ENCODE results near the gene ZBP1.

The ZBP1 gene

DNA sequence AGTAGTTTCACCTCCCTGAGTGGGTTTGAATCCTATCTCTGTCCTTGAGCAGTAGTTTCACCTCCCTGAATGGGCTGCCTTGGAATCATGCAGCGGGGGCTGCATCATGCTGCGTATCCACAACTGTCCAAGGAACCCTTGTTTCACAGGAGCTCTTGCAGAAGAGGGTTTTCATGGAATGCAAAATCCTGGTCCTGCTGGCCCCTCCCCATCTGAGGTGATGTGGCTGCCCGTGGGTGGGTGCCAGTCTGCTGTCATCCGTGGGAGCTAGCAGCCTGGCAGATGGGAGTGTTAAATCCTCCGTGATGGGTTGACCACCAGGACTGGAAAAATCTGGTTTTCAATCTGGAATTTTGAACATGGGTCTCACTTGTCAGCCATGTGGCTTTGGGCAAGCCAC is 21.7 kb downstream of the ZBP1 start:
- DNase-seq (ENCODE audit: low read depth in 2 of 2): no peak

DNA sequence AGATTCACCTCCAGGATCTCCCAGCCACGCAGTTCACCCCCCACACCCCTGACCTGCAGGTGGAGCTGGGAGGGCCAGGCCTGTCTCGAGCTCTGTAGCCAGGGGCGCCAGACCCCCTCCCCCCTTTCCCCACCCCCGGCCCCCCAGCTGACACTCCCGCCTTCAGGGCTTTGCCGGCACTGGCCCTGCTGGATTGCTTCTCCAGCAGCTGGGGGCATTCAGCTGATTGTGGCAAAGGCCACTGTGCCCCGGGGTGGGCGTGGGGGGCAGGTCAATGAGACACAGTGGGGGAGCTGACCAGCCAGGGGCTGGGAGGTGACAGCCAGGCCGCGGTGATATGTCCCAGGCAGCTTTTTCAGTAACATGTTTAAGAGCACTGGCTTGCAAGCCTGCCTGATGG is 22.2 kb downstream of the ZBP1 start:
- no peak for DNase-seq (ENCODE audit: low read depth in 2 of 2)

DNA sequence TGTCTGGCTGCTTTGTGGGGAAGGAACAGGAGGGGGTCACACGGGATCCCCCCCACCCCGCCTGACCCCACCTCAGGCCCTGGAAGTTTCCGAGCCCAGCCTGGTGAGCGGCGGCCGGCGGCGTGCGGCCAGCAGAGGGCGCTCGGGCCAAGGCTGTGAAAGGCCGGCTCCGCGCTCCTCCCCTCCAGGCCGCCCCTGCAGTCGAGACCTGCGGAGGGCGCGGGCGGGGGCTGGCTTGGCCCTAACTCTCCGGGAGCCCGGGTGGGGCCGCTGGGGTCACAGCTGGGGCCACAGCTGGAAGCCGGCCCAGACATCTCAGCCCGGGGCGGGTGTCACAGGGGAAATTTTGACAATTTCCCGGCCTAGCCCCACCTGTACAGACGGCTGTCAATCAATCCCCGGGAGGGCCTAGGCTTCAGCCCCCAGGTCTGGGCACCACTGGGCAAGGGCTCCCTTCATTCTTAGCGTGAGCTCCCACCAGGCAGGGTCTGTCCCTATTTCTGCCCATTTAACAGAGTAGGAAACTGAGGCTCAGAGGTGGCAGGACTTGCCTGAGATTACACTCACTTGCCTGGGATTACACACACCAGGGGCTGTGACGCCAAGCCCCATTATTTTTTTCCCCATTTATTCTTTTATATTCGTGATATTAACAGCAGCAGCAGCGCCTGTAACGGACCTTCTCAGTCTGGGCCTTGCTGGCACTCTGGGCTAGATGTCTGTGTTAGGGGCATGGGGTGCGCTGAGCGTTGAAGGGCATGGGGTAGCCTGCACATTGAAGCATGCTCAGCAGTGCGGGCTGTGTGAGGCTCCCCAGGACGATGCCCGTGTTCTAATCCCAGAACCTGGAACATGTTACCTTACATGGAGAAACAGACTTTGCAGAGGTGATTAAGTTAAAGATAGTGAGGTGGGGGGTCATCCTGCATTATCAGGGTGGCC is 23.0 kb downstream of the ZBP1 start:
- DNase-seq (ENCODE audit: low read depth in 2 of 2): peak; percentile 45 to 61

DNA sequence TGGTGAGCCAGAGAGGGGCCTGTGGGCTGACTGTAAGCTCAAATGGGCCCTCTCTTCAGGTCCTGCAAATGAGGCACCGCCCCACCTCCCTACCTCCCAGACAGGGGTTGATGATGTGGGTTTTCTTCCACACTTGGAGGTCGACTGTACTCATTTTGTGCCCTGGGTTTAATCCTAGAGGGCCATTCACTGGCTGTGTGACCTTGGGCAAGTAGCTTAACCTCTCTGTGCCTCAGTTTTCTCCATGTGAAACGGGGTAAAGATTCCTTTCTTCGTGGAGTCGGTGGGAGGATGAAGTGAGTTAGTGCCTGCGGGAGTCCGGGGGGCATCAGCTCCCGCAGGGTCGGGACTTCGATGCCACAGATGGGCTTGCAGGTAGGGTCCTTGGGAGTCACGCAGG is 23.9 kb downstream of the ZBP1 start:
- no peak for DNase-seq (ENCODE audit: low read depth in 2 of 2)

DNA sequence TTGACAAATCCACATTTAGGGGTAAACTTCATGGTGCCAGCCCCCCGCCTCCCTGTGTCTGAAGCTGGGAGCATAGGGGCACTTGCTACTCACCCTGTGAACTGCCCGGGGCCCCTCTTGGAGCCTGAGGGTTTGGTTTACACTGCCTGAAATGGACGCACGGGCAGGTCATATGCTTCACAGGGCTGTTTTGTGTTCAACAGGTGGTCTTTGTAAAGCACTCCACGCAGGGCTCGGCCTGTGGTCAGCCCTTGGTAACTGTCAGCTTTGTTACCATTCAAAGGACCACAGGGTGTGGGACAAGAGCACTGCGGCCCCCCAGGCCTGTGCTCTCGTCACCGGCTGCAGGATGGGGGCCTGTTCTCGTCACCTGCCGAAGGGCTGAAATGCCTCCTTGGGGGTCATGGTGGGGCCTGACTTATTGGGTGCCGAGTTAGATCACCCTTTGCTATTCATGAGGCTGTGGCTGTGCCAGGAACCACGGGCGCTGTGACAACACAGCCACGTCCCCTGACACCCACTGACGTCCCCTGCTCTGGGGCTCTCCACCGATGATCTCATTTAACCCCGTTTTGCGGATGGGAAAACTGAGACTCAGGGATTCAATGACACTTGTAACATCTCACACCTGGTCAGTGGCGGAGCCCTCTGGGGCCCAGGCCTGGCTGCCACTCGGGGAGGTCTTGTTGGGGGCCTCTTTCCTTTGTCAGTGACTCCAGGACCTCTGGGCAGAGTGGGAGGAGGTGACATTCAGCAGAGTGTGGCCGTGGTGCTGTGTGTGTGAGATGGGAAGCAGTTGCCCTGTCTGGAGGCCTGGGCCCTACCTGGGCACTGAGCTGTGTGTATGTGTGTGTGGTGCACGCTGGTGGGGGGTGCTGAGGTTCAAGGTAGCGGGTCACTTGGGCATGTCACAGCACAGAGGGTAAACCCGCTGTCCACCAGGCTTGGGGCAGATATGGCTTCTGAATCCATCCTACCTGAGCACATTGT is 24.9 kb downstream of the ZBP1 start:
- DNase-seq (ENCODE audit: low read depth in 2 of 2): no peak

DNA sequence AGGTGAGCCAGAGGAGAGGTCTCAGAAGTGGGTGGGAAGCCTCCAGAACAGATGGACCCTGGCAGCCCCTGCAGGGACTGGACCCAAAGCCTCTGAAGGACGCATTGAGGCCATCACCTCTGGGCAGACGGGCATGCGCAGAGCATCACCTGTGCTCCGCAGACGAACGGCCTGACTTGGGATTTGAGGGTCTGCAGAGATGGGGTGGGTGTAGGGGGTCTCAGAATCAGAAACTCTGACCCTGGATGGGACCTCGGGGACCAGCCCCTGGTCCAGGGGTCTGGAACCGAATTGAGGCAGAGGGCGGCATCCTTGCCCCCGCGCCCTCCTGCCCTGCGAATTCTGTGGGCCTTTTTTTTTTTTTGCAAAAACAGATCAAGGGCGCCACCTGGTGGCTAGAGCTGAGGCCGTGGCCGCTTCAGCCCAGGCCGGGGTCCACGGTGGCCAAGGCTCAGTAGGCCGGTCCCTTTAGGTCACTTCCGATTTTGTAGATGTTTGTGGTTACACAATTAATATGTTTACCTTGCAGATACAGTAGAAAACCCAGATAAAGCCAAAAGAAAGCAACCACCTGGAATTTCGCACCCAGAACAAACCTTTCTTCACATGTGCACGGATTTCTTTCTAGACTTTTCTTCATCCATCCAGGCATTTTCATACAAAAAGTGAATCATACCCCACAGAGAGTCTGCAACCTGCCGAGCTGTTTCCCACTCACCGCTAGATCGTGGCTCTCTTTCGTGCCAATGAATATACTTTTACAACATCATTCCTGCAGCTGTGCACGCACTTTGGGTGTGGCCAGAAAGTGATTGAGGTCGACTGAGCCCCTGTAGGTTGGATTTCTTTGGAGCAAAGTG is 25.9 kb downstream of the ZBP1 start:
- peak in 1 of 2 donors; percentile 29 for DNase-seq (ENCODE audit: low read depth in 2 of 2)

DNA sequence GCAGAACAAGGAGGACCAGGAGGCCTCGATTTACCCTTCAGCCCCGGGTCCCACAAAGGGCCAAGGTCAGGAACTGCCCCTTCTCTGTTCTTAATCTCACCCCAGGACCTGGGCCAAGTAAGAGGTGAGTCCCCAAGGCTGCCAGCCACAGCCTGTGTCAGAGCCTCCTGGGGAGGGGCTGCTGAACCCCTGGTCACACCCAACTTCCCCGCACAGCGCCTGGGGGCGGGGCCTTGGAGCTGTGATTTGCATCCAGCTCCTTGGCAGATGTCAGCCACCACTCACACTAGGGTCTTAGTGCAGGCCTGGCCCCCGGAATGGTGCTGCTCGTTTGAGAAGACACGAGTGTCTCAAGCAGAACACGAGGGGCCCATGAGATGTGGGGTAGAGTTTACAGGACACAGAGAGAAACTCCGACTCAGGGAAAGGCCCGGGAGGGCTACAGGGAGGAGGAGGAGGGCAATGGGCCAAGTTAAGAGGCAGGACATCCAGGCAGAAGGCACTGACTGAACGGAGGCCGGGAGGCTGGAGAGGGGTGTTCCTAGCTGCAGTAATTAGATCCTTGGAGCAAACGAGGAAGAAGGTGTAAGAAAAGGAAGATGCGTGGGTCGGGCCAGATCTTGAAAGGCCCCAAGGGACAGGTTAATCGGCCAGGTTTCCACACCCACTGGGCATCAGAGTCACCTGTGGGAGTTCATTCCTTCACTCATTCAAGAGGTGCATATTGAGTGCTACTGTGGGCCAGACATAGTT is 26.9 kb downstream of the ZBP1 start:
- DNase-seq (ENCODE audit: low read depth in 2 of 2): no peak

DNA sequence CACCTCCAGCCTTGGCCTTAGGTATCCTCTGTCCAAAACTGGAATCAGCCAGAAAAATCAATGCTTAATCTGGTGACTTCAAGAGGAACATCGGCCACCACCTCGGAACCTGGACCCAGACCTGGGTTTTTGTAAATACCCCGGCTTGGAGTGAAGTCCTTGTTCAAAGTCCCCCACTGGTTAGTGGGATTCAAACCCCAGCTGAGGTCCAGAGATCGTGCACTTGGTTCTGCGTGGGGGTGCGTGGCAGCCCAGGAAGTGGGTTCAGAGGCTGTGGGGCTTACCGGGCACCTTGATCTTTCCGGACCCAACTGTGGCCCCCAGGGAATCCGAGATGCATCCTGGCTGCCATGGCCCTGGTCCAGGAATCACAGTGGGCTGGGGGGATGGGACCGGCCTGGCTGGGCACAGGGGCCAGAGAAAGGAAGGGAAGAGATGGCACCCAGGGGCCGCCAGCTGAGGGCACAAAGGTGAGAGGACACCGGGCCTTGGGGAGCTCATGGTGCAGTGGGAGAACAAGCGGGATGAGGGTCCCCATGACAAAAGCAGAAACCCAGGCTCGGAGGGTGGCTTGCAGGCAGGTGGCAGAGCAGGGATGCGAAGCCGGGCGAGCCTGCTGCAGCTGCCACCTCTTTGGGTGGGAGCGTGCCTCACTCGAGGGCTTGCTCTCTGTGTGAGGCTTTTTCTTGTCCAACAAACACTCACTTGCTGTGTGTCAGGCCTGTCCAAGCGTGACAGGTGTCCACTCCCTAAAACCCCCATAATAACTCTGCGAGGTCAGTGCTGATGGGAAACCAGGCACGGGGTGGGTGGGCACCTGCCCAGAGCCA is 27.7 kb downstream of the ZBP1 start:
- DNase-seq (ENCODE audit: low read depth in 2 of 2): no peak

DNA sequence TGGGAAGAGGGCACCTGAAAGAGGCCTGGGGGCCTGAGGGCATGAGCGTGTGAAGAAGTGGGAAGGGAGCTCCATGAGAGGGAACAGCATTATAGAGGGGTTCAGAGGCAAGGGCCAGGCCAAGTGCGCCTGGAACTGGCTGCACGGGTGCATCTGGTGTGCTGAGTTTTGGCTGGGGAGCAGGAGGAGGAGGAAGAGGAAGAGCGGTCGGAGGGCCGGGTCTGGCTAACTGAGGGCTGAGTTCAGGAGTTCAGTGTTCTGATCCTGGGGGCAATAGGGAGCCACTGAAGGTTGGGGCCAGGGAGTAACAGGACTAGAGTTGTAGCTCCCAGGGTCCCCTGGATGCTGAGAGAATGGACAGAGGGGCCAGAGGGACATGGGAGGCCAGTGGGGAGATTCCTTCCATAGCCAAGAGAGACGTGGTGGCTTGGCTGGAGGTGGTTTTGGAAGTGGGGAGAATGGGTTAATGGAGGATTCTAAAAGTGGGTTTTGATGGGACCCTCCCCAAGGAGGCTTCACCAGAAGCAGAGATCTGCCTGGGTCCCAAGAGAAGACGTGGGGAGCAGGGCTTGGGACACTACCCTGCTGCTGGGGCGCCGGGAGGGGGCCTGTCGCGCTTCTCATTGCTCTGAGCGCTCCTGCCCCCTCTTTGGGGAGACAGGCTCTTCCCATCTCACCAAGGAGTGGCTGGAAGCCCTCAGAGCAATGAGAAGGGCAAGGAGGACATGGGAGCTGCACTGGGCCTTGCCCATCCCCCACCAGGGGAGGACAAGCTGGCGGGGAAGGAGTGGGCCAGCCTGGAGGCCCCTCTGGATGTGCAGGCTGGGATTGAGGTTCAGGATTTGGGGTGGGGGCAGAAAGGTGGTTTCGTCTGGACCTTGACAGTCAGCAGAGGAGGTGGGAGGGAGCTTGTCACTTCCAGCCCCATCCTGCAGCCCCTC is 28.7 kb downstream of the ZBP1 start:
- no peak for DNase-seq (ENCODE audit: low read depth in 2 of 2)

DNA sequence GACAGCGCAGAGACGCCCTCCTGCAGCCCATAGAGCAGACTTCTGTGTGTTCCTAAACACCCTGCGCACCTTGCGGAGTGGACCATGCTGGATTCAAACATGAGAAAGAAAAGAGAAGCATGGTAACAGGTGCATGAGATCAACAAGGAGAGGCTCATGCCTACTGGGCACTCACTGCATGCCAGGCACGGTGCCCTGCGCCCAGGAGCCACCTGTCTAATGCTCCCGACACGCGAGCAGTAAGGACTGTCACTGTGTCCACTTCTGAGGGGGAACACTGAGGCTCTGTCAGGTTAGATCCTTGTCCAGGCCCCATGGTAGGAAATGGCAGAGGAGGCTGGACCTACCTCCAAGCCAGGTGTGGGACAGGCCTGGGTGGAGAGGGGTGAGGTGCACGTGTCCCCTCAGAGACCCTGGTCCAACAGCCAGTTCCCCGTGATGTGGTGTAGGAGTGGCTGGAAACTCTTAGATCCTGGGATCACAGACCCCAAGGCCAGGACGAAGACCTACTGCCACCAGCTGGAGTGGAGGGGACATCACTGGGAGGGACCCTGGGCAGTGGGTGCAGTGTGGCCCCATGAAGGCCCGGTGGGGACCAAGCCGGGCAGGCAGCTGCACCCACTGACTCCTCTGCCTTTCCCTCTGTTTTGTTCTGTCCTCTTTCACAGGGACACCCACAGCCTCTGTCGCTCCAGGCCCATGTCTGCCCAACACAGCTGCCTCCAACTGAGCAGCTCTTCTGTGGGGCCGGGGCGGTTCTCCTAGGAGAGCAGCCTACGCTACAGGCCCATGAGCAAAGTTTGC is 29.5 kb downstream of the ZBP1 start:
- DNase-seq (ENCODE audit: low read depth in 2 of 2): no peak

DNA sequence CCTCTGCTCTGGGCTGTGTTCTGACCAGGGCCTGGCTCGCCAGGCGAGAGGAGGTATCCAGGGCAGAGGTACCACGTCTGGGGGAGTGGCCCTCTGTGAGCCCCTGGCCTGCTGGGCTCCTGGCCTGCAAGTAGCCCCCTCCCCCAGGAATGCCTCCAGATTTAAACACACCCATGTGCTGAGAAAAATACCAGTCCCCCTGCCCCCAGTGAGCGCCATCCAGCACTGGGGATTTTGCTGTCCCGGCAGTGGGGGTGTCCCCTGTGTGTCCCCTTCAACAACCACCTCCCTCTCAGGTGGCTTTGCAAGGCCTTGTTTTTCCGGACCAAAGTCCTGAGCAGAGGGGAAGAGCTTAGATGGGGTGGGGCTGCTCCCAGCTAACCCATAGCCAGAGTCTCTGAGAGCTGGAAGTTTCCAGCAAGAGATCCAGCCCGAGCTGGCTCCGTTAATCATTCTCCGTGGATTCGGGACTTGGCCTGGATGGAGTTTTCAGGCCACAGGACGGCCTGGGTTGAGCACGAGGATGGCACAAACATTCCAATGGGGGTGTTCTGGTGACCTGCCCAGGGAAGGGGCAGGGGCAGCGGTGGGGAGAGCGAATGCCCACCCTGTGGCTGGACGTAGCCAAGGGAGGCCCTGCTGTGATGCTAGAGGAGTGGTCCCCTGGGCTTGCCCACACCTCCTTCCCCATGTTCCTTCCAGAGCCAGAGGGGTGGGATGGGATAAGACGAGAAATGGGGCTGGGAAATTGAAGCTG is 30.3 kb downstream of the ZBP1 start:
- no peak for DNase-seq (ENCODE audit: low read depth in 2 of 2)

DNA sequence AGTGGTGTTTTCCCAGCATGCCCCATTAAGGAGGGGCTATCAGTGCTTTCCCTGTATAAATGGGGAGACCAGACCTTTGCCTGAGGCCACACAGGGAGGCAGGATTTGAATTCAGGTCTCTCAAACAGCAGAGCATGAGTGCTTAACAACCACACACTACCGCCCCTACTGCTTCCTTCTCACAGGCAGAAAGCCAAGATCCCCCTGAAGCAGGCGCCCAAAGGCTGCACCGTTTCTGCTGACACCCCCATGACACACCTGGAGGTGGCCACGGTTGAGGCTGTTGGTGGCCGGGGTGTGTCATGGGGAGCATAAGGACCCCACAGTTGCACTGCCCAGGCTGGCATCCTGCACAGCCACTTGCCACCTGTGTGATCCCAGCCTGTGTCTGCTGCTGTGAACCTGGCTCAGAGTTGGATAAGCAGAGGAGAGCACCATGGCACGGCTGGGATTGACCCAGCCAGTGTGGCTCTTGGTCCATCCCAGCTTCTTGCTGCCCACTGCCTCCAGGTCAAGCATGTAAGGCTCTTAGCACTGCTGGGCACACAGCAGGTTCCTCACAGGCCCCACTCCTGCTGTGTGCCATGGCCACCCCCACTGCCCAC is 31.0 kb downstream of the ZBP1 start:
- DNase-seq (ENCODE audit: low read depth in 2 of 2): no peak

DNA sequence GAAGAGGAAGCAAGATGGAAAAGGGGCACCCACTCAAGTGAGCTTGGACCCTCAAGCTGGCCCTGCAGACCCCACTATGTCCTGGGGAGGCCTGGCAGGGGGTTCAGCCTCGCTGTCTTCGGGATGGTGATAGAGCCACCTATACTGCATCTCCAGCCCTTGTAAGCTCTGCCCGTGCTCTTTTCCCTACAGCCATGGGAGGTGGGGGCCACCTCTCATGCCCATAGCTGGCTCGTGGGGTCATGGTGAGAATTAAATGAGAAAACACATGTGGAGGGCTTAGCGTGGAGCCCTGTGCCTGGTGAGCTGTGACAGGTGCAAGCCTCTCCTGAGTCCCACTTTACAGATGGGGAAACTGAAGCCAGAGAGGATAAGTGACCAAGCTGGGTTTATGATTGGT is 31.6 kb downstream of the ZBP1 start:
- no peak for DNase-seq (ENCODE audit: low read depth in 2 of 2)

DNA sequence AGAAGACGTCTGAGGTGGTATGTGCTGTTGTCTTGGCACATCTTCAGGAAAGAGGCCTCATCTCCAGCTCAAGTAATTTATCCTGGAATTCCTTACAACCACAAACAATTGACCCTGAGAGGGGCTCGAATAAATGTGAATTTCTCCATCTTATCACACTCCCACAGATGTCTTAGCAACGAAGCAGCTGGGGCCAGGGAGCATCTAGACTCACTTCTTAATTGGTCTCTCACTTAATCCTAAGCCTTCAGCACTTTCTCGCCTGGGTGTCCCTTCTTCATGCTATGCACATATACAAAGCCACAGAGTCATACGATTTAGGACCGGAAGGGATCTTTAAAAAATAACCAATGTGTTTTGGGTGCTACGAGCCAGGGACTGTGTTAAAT is 32.2 kb downstream of the ZBP1 start:
- DNase-seq (ENCODE audit: low read depth in 2 of 2): no peak

DNA sequence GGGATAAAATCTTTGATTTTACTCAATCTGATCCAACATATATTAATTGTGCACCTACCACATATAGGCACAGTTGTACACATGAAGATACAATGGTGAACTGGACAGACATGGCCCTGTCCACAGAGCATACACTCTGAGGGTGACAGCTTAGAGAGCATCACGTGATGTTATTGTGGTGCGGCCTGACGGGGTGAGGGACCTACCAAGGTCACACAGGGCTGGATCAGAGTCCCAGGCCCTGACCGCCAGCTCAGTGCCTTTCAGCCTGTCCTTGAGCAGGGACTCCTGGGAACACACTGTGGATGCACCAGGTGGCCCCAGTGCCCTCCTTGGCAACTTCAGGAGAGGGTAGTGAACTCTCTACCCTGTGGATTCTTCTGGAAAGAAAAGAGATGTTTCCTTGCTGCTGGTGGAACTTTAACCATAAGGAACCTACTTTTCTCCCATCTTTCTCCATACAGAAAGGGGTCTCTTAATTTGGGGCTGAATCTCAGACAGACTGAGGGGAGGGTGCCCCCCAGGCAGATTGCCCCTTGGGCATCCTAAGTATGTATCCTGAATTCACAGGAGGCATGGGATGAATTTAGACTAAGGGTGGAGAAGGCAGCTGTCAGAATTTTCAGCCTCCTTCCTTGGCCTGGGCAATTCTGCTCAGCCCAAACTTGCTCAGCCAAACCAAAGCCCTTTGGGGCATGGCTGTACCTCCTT is 32.8 kb downstream of the ZBP1 start:
- no peak for DNase-seq (ENCODE audit: low read depth in 2 of 2)

DNA sequence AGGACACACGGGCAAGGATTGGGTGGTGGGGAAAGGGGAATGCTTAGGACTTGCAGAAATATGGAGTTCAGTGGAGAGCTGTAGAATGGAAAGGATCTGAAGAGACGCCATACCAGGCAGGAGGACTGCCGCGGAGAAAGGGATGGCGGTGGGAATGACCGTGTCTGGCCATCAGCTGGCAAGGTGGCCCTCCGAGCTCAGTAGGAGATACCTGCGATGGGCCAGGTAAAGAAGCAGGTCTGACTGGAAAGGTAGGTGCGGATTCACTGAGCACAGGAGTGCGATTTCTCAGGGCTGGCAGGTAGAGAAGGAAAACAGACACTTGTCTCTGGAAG is 33.3 kb downstream of the ZBP1 start:
- DNase-seq (ENCODE audit: low read depth in 2 of 2): no peak

Measured in stimulated activated CD4-positive, alpha-beta T cell treated with anti-CD3 and anti-CD28 coated beads, Interleukin-1b, Interleukin-23, amount 100 ng/mL, for 1 hour (primary cell).